Activated naive CD4-positive, alpha-beta T cell treated with anti-CD3 and anti-CD28 coated beads, Interleukin-2, amount 10 ng/mL, durations not matched to agents 7 days and 5 days (primary cell): ENCODE data around the gene DERL3.
A peak's percentile ranks its signal among the peaks of the same experiment; 100 is the strongest.

Source experiments
- CTCF ChIA-PET: fragments of 350-600 bp; sonication (Branson Sonifier 250); formaldehyde crosslinking; loops from one replicate; lab custom pipeline; 2021; ENCODE audit warnings: antibody characterized with exemption; lab: Charles Lee
- DNase-seq: peaks from one replicate; pipeline ENCODE4 v3.0.0-alpha.2; 2020
- H3K27ac Mint-ChIP-seq: one replicate; pipeline ENCODE4 v1.8.0; 2021; ENCODE audit warnings: mild to moderate bottlenecking, moderate library complexity, mixed read lengths
- H3K27me3 Mint-ChIP-seq: one replicate; pipeline ENCODE4 v1.8.0; 2021; ENCODE audit warnings: mild to moderate bottlenecking, mixed read lengths
- H3K36me3 Mint-ChIP-seq: one replicate; pipeline ENCODE4 v1.8.0; 2021; ENCODE audit warnings: mixed read lengths
- H3K4me1 Mint-ChIP-seq: one replicate; pipeline ENCODE4 v1.8.0; 2021; ENCODE audit warnings: mixed read lengths
- H3K4me3 Mint-ChIP-seq: one replicate; pipeline ENCODE4 v1.8.0; 2021; ENCODE audit warnings: mild to moderate bottlenecking, moderate library complexity, mixed read lengths
- H3K9me3 Mint-ChIP-seq: one replicate; pipeline ENCODE4 v1.8.0; 2021; ENCODE audit warnings: mixed read lengths

DERL3 gene

GRCh38 chr22:23857606-23858483, 19.0 kb upstream of the DERL3 start, which contains the start of gene SLC2A11:
Gene SLC2A11, plus strand, starts transcription at chr22:23857875. Its CDS starts 125 bp downstream, at chr22:23858000.
- Mint-ChIP-seq H3K9me3 (no peaks in the 10 kb centered on the region), H3K36me3 (no peaks in the 10 kb centered on the region), H3K27me3 (peaks cover 22% of the 10 kb centered on the region), H3K27ac (peak within 1 kb of the TSS; percentile 90), H3K4me1 (peaks cover 31% of the 10 kb centered on the region), H3K4me3 (peak within 1 kb of the TSS; percentile 88)
- DNase-seq = peak; percentile 97
- CTCF ChIA-PET = interaction anchor here (0.9 to 3.1 kb wide), 6 partner anchors 8 to 230 kb away, joined by 3 to 28 read pairs (median 4); partner anchors contain the start of gene MIF

- CTCF ChIA-PET = interaction anchor here (0.6 to 3.1 kb wide), 4 partner anchors 7 to 331 kb away, joined by 3 to 28 read pairs (median 4); partner anchors contain the start of gene MIF
- no peak for DNase-seq
- Mint-ChIP-seq H3K4me3 (peak overlapping the region; percentile 88), H3K9me3 (no peaks in the 10 kb centered on the region), H3K36me3 (no peaks in the 10 kb centered on the region), H3K4me1 (peaks cover 27% of the 10 kb centered on the region), H3K27me3 (peaks cover 27% of the 10 kb centered on the region), H3K27ac (peak overlapping the region; percentile 90)
These were observed 18.2 kb upstream of the DERL3 start for GRCh38 chr22:23856721-23857605.

GRCh38 chr22:23850136-23850611, 11.4 kb upstream of the DERL3 start:
- no peaks in the 10 kb centered on the region for H3K36me3 Mint-ChIP-seq
- H3K4me3 Mint-ChIP-seq = no peak overlapping the region
- H3K27ac Mint-ChIP-seq = no peak overlapping the region
- peaks cover 5% of the 10 kb centered on the region for H3K4me1 Mint-ChIP-seq
- CTCF ChIA-PET = interaction anchor here (0.6 to 2.0 kb wide), 18 partner anchors 7 to 308 kb away, joined by 3 to 8 read pairs (median 4); partner anchors contain the start of genes CHCHD10, DERL3, MIF and SLC2A11
- peaks cover 40% of the 10 kb centered on the region for H3K27me3 Mint-ChIP-seq
- no peaks in the 10 kb centered on the region for H3K9me3 Mint-ChIP-seq
- no peak for DNase-seq

GRCh38 chr22:23849009-23850006, 10.5 kb upstream of the DERL3 start:
- Mint-ChIP-seq H3K27me3 (peaks cover 40% of the 10 kb centered on the region), H3K27ac (no peak overlapping the region), H3K4me3 (no peak overlapping the region), H3K9me3 (no peaks in the 10 kb centered on the region), H3K36me3 (no peaks in the 10 kb centered on the region), H3K4me1 (peaks cover 5% of the 10 kb centered on the region)
- peak; percentile 88 for DNase-seq
- CTCF ChIA-PET = interaction anchor here (0.6 to 2.0 kb wide), 18 partner anchors 8 to 307 kb away, joined by 3 to 8 read pairs (median 4); partner anchors contain the start of genes CHCHD10, DERL3, MIF and SLC2A11

GRCh38 chr22:23847991-23848864, 9.4 kb upstream of the DERL3 start:
- CTCF ChIA-PET = interaction anchor here (0.9 to 2.0 kb wide), 3 partner anchors 19 to 721 kb away, joined by 3 to 8 read pairs (median 3); partner anchors contain the start of gene CHCHD10
- peaks cover 5% of the 10 kb centered on the region for H3K4me1 Mint-ChIP-seq
- DNase-seq = no peak
- H3K27me3 Mint-ChIP-seq = peaks cover 40% of the 10 kb centered on the region
- no peaks in the 10 kb centered on the region for H3K9me3 Mint-ChIP-seq
- H3K4me3 Mint-ChIP-seq = no peak overlapping the region
- H3K27ac Mint-ChIP-seq = no peak overlapping the region
- H3K36me3 Mint-ChIP-seq = no peaks in the 10 kb centered on the region

GRCh38 chr22:23847310-23847920, 8.6 kb upstream of the DERL3 start:
- CTCF ChIA-PET = interaction anchor here (0.9 kb wide), 1 partner anchor 722 kb away, joined by 3 read pairs; no protein-coding TSS in a partner anchor
- peaks cover 5% of the 10 kb centered on the region for H3K4me1 Mint-ChIP-seq
- no peak overlapping the region for H3K4me3 Mint-ChIP-seq
- peaks cover 39% of the 10 kb centered on the region for H3K27me3 Mint-ChIP-seq
- no peak for DNase-seq
- no peaks in the 10 kb centered on the region for H3K9me3 Mint-ChIP-seq
- no peaks in the 10 kb centered on the region for H3K36me3 Mint-ChIP-seq
- H3K27ac Mint-ChIP-seq = no peak overlapping the region

- Mint-ChIP-seq H3K4me1 (peaks cover 5% of the 10 kb centered on the region), H3K9me3 (no peaks in the 10 kb centered on the region), H3K27me3 (peaks cover 39% of the 10 kb centered on the region), H3K4me3 (no peak overlapping the region), H3K27ac (no peak overlapping the region), H3K36me3 (no peaks in the 10 kb centered on the region)
- no peak for DNase-seq
- CTCF ChIA-PET = interaction anchor here (0.7 to 2.6 kb wide), 4 partner anchors 43 to 77 kb away, joined by 3 to 12 read pairs (median 4); no protein-coding TSS in a partner anchor
These were observed 7.3 kb upstream of the DERL3 start for GRCh38 chr22:23846081-23846469.

GRCh38 chr22:23845265-23846080, 6.7 kb upstream of the DERL3 start:
- Mint-ChIP-seq H3K9me3 (no peaks in the 10 kb centered on the region), H3K4me3 (no peak overlapping the region), H3K4me1 (peaks cover 5% of the 10 kb centered on the region), H3K27ac (no peak overlapping the region), H3K36me3 (no peaks in the 10 kb centered on the region), H3K27me3 (peaks cover 38% of the 10 kb centered on the region)
- CTCF ChIA-PET = interaction anchor here (0.7 to 2.6 kb wide), 3 partner anchors 42 to 76 kb away, joined by 3 to 12 read pairs (median 3); no protein-coding TSS in a partner anchor
- DNase-seq = no peak

- DNase-seq = no peak
- peaks cover 31% of the 10 kb centered on the region for H3K27me3 Mint-ChIP-seq
- H3K36me3 Mint-ChIP-seq = no peaks in the 10 kb centered on the region
- CTCF ChIA-PET = interaction anchor here (0.9 to 2.6 kb wide), 2 partner anchors 74 to 75 kb away, joined by 3 to 12 read pairs; no protein-coding TSS in a partner anchor
- no peak overlapping the region for H3K27ac Mint-ChIP-seq
- no peak overlapping the region for H3K4me3 Mint-ChIP-seq
- H3K9me3 Mint-ChIP-seq = no peaks in the 10 kb centered on the region
- peaks cover 6% of the 10 kb centered on the region for H3K4me1 Mint-ChIP-seq
These were observed 6.0 kb upstream of the DERL3 start for GRCh38 chr22:23844739-23845202.

- no peaks in the 10 kb centered on the region for H3K9me3 Mint-ChIP-seq
- CTCF ChIA-PET = no interaction called here
- no peak overlapping the region for H3K4me3 Mint-ChIP-seq
- H3K27ac Mint-ChIP-seq = no peak overlapping the region
- DNase-seq = no peak
- H3K36me3 Mint-ChIP-seq = peaks cover 4% of the 10 kb centered on the region
- peaks cover 29% of the 10 kb centered on the region for H3K27me3 Mint-ChIP-seq
- peaks cover 19% of the 10 kb centered on the region for H3K4me1 Mint-ChIP-seq
These were observed 3.8 kb upstream of the DERL3 start for GRCh38 chr22:23842599-23842998.
